ENCODE results near the gene SIVA1. TPM values are rescaled to one million over a fixed set of nuclear protein-coding genes. Genes with fewer than 3 reads are reported as not detected.

SIVA1 gene
- total RNA-seq, 2 donors from 2014 or later: 82.5 to 87.3 TPM

- no peaks in the 10 kb centered on the region for H3K36me3 ChIP-seq (ENCODE audit: control insufficient read depth, insufficient read depth, low read length)
- Mint-ChIP-seq H3K36me3 (ENCODE audit: low read depth) (peaks cover 3% of the 10 kb centered on the region), H3K9me3 (no peaks in the 10 kb centered on the region), H3K4me3 (peak overlapping the region; percentile 78), H3K4me1 (peaks cover 17% of the 10 kb centered on the region), H3K27ac (peak overlapping the region; percentile 93), H3K27me3 (ENCODE audit: insufficient read depth) (peaks cover 41% of the 10 kb centered on the region)
- DNase-seq: peak; percentile 88
- H3K27me3 ChIP-seq (ENCODE audit: control insufficient read depth, insufficient read depth, low read length, poor library complexity, severe bottlenecking): peaks cover 16% of the 10 kb centered on the region
- H3K4me3 ChIP-seq (ENCODE audit: low read length): peak overlapping the region; percentile 90
- WGBS, 2 experiments (ENCODE audit: insufficient coverage in 1 of 2, insufficient read length in 1 of 2): 0 to 1% methylated on average over 10 to 81 of the region's 83 CpGs
- peak overlapping the region; percentile 48 for H3K9ac ChIP-seq (ENCODE audit: extremely low read depth, low read length, poor library complexity, severe bottlenecking)
- H3K4me1 ChIP-seq (ENCODE audit: control insufficient read depth, insufficient read depth, low read length): peaks cover 12% of the 10 kb centered on the region
- TF ChIP-seq CTCF (conservative IDR thresholded peaks at IDR 0.05): peak; percentile 59
- H3K27ac ChIP-seq (ENCODE audit: low read depth, low read length): no peak overlapping the region
- no peaks in the 10 kb centered on the region for H3K9me3 ChIP-seq (ENCODE audit: control insufficient read depth, low read length)
Observed at GRCh38 chr14:104800015-104800770, 47.2 kb downstream of the SIVA1 start.

GRCh38 chr14:104800771-104801519 is 48.0 kb downstream of the SIVA1 start, which contains the start of gene ZBTB42:
Gene ZBTB42 (plus strand): TSS chr14:104801101. CDS start chr14:104801198, 97 bp downstream.
- 3 to 4% methylated on average over 41 to 105 of the region's 105 CpGs for WGBS, 2 experiments (ENCODE audit: insufficient coverage in 1 of 2, insufficient read length in 1 of 2)
- H3K4me1 ChIP-seq (ENCODE audit: control insufficient read depth, insufficient read depth, low read length): peaks cover 11% of the 10 kb centered on the region
- peak; percentile 81 for DNase-seq
- no peak for TF ChIP-seq CTCF (conservative IDR thresholded peaks at IDR 0.05)
- H3K27ac ChIP-seq (ENCODE audit: low read depth, low read length): no peak within 1 kb of the TSS
- Mint-ChIP-seq H3K27me3 (ENCODE audit: insufficient read depth) (peaks cover 41% of the 10 kb centered on the region), H3K27ac (peak within 1 kb of the TSS; percentile 93), H3K9me3 (no peaks in the 10 kb centered on the region), H3K4me3 (peak within 1 kb of the TSS; percentile 78), H3K4me1 (peaks cover 16% of the 10 kb centered on the region), H3K36me3 (ENCODE audit: low read depth) (peaks cover 3% of the 10 kb centered on the region)
- H3K4me3 ChIP-seq (ENCODE audit: low read length): peak within 1 kb of the TSS; percentile 90
- H3K9me3 ChIP-seq (ENCODE audit: control insufficient read depth, low read length): no peaks in the 10 kb centered on the region
- H3K27me3 ChIP-seq (ENCODE audit: control insufficient read depth, insufficient read depth, low read length, poor library complexity, severe bottlenecking): peaks cover 16% of the 10 kb centered on the region
- H3K9ac ChIP-seq (ENCODE audit: extremely low read depth, low read length, poor library complexity, severe bottlenecking): peak within 1 kb of the TSS; percentile 48
- no peaks in the 10 kb centered on the region for H3K36me3 ChIP-seq (ENCODE audit: control insufficient read depth, insufficient read depth, low read length)

GRCh38 chr14:104801520-104802393 is 48.8 kb downstream of the SIVA1 start:
- Histone ChIP-seq H3K9me3 (ENCODE audit: control insufficient read depth, low read length) (no peaks in the 10 kb centered on the region), H3K9ac (ENCODE audit: extremely low read depth, low read length, poor library complexity, severe bottlenecking) (no peak overlapping the region), H3K27ac (ENCODE audit: low read depth, low read length) (no peak overlapping the region), H3K4me3 (ENCODE audit: low read length) (peak overlapping the region; percentile 77), H3K4me1 (ENCODE audit: control insufficient read depth, insufficient read depth, low read length) (peaks cover 4% of the 10 kb centered on the region), H3K36me3 (ENCODE audit: control insufficient read depth, insufficient read depth, low read length) (no peaks in the 10 kb centered on the region), H3K27me3 (ENCODE audit: control insufficient read depth, insufficient read depth, low read length, poor library complexity, severe bottlenecking) (peaks cover 19% of the 10 kb centered on the region)
- no peak overlapping the region for H3K27ac Mint-ChIP-seq
- H3K27me3 Mint-ChIP-seq (ENCODE audit: insufficient read depth): peaks cover 41% of the 10 kb centered on the region
- TF ChIP-seq CTCF (conservative IDR thresholded peaks at IDR 0.05): no peak
- peak overlapping the region; percentile 62 for H3K4me3 Mint-ChIP-seq
- peaks cover 3% of the 10 kb centered on the region for H3K36me3 Mint-ChIP-seq (ENCODE audit: low read depth)
- no peak for DNase-seq
- WGBS, 2 experiments (ENCODE audit: insufficient coverage in 1 of 2, insufficient read length in 1 of 2): 83 to 84% methylated on average over 40 to 45 of the region's 45 CpGs
- no peaks in the 10 kb centered on the region for H3K9me3 Mint-ChIP-seq
- peaks cover 9% of the 10 kb centered on the region for H3K4me1 Mint-ChIP-seq

All from endodermal cell (in vitro differentiated cells).